Endothelial cell of hepatic sinusoid (primary cell): ENCODE measurements around the gene ATF1.

ENCODE experiments used
- in situ Hi-C: cut with HindIII; loops from 2 replicates; pipeline ENCODE4 v1.10.0; 2017; ENCODE audit warnings: low sequenced_read_pairs

Gene ATF1

DNA sequence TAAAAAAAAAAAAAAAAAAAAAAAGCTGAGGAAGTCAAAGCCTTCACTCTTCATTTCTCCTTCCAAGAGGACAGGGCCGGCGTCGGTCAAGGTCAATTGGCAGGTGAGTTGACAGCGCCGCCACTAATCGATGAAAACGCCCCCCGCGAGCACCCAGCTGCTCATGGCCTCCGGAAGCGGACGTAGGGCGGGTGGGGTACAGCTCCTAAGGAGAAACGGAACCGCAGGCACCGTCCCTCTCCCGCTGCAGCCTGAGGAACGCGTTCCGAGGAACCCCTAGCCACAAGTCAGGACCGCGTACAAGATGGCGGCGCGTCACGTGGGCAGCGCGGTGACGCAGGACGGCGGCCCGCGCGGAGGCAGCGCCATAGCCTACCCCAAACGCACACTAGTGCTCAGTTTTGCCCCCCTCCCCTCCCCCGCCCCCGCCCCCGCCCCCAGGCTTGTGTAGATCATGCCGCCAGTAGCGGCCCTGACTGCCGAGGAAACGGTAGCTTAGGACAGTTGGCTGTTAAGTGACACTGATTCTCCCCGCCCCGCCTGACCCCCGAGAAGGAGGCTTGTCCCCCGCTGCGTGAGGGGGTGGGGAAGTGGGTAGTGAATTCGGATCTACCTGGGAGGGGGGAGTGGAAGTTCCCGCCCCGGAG lies at the start of gene ATF1:
TSS of gene ATF1 (plus strand) at position 463 of the 647 bp plus-strand sequence. CDS start 16,045 bp downstream, outside the sequence.
- in situ Hi-C loops = no loop called here

DNA sequence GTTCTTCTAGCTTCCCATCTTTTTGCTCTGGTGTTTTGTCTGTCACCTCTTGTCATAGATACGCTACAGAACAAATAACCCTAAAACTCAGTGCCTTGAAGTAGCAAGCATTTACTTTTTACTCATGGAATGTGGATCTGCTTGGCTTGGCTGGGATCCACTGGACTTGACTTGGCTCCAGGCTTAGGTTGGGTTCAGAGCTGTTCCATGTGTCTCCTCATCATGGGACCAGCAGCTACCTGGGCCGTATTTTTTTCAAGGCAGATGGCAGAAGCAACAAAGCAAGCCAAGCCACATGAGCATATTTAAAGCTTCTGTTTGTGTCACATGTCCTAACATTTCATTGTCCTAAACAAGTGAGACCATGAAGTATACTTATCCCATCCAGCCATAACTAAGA lies 48.7 kb upstream of the ATF1 start:
- in situ Hi-C loops = no loop called here

DNA sequence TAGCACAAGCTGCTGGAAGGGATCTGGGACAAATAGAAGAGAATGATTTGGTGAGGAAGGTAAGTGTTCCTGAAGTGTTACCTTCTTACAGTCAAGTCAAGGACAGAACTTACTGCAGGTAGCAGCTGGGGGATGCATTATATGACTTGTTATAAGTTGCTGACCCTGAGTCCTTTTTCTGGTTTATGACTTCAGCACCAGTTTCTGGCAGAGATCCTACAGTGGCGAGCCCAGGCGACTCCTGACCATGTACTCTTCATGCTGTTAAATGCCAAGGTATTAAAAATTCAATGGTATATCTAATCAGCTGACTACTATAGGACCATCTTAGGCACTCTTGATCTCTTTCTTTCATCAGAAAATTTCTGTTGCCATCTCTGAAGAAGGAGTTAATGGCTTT lies 45.1 kb upstream of the ATF1 start:
- in situ Hi-C loops = no loop called here

DNA sequence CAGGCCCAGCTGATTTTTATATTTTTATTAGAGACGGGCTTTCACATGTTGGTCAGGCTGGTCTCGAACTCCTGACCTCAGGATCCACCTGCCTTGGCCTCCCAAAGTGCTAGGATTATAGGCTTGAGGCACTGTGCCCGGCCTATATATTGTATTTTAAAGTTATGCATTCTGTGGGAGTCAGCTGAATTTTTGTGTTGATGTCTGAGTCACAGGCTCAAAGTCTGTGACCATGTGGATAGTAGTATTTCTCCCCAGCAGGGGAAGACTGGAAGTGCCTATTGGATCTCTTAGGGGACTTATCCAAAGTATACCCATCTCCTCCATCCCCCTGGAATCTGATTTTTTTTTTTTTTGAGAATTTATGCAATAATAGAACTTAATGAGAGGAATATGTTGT lies 43.8 kb upstream of the ATF1 start:
- in situ Hi-C loops = no loop called here

DNA sequence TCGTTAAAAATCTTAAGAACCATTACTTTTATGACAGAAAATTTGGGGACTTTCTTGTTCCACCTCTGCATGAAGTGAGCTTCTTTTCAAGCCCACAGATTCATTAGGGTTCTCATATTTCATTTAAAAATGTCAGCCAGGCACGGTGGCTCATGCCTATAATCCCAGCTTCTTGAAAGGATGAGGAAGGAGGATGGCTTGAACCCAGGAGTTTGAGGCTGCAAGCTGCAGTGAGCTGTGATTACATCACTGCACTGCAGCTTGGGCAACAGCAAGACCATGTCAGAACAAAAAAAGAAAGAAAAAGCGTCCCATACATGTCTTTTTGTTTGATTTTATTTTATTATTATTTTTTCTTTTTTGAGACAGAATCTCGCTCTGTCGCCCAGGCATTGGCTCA lies 43.4 kb upstream of the ATF1 start:
- in situ Hi-C loops = no loop called here

DNA sequence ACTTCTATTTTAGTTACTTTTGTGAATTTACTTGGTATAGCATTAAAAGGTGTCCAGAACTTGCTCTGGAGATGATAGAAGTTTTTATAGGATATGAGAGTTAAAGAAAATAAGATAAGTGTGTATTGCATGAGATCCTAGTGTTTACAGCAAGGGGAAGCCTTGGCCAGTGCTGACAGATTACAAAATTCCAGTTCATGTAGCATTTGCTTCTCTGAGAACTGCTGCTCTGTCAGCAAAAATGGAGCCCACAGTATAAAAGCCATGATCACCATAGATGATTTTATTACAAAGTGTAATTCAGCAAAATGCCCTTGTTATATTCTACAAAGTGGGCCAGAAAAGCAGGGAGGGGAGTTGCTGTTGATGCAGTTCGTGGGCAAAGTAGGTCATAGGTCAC lies 40.0 kb upstream of the ATF1 start:
- in situ Hi-C loops = no loop called here

DNA sequence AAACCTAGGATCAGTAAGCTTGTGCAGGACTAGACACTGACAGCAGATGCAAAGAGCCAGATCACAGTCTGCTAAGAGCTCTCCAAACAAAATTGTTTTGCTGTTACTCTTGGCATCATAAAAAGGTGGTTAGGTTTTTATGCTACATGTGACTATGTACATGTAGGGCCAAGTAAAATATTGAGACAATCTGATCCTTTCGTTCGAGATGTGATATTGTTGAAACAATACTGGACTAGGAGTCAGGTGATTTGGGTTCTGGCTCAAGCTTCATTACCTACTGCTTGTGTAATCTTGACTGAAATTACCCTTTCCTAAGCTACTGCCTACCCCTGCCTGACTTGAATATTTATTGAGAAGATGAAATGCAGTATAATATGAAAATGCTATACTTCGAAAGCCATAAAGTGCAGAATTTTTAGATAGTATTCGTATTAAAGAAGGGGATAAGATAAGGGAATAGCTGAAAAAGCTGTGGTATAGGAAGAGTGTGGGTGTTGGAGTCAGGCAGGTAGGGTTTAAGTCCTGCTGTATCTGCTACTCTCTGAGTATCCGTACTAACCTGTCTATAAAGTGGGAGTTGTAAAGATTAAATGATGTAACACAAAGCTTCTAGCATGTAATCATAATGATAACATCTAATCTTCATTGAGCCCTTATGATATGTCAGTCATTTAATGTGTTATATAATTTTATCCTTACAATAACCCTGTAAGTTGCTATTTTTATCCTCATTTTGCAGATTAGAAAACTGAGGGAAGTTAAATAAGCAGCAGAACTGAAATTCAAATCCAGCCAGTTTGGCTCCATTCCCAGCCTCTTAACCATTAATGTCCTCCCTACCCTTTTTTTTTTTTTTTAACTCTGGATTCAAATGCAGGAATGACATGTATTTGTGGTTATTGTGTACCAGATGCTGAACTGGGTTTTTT lies 38.6 kb upstream of the ATF1 start:
- in situ Hi-C loops = loop anchor here (5.0 kb wide), 2 partner anchors 33 to 103 kb away; no protein-coding TSS in a partner anchor

DNA sequence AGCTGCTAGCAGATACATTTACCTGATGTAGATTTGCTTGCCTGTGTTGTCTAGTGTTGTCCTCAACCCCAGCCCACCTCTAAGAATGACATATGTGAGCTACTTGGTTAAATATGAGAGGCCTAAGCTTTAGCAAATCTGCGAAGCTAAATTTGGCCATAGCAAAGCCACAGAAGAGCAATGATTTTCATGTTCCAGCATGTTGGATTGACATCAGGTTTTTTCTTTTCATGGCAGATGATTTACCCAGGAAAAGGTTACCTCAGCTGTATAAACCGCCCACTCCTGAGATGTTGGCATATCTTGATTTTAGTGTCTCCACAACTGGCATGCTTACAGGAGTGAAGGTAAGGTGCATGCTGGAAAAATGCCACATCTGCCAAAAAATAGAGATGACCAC lies 36.4 kb upstream of the ATF1 start:
- in situ Hi-C loops = loop anchor here (5.0 kb wide), 2 partner anchors 35 to 105 kb away; no protein-coding TSS in a partner anchor

DNA sequence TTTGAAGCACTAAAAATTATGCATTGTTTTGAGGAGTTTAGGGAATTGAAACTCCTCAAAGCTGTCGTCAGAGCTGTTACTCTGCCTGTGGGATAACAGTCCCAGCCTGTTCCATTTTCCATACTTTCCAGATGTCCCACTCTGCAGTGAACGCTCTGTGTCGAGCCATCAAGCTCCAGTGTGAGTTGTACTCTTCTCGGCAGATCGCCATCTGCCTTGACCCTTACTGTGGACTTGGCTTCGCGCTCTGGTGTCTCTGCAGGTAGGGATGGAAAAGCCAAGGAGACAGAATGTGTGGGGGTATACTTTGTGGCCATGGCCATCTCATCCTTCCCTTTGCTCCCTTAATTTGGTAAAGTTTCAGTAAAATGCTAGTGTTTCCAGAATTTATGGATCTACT lies 35.5 kb upstream of the ATF1 start:
- in situ Hi-C loops = loop anchor here (5.0 kb wide), 2 partner anchors 36 to 106 kb away; no protein-coding TSS in a partner anchor

DNA sequence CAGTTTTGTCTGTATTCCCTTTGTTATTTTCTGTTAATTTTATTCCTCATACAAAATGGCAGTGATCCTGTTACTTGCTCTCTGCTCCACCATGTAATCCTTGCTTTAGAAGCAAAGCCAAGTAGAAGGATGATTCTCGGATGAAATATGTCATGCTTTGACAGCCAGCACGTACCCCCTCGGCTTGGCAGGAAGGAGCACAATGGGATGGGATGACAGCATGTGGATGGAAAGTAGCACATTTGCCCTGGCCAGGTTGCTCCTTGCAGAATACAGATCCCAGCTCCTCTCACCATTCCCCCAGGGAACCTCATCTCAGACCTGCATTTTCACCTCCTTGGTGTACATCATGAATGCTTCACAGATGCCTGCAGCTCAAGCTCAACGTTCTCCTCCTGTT lies 35.1 kb upstream of the ATF1 start:
- in situ Hi-C loops = loop anchor here (5.0 kb wide), 2 partner anchors 37 to 107 kb away; no protein-coding TSS in a partner anchor

DNA sequence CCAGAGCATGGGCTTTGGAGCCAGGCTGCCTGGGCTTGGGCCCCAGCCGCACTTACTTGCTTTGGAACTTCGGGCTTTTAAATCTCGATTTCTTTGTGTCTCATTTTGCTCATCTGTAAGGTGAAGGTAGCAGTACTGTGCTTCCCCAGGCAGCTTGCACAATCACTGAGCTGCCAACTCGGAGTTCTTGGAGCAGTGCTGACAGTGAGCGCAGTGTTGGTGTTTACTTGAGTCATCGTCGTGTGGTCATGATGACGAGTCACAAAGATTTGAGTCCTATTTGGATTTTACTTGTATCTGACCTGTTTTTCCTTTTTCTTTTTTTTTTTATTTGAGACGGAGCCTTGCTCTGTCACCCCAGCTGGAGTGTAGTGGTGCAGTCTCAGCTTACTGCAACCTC lies 31.3 kb upstream of the ATF1 start:
- in situ Hi-C loops = no loop called here

DNA sequence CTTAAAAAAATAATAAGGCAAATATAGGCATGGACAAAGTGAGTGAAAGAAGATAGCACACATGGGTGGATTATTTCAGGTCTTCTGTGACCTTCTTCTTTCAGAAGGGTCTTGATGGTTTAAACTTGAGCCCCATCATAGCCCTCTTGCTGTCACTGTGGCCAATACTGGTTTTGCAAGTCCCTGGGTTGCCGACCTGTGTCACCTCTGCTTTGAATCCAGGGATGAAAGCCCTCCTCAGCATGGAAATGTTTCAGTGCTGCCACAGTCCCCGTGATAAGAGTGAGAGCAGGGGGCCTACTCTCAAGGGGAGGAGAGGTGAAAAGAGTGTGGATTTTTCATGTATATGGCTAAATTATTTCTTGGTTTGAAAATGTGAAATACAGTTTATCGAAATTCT lies 30.2 kb upstream of the ATF1 start:
- in situ Hi-C loops = no loop called here

DNA sequence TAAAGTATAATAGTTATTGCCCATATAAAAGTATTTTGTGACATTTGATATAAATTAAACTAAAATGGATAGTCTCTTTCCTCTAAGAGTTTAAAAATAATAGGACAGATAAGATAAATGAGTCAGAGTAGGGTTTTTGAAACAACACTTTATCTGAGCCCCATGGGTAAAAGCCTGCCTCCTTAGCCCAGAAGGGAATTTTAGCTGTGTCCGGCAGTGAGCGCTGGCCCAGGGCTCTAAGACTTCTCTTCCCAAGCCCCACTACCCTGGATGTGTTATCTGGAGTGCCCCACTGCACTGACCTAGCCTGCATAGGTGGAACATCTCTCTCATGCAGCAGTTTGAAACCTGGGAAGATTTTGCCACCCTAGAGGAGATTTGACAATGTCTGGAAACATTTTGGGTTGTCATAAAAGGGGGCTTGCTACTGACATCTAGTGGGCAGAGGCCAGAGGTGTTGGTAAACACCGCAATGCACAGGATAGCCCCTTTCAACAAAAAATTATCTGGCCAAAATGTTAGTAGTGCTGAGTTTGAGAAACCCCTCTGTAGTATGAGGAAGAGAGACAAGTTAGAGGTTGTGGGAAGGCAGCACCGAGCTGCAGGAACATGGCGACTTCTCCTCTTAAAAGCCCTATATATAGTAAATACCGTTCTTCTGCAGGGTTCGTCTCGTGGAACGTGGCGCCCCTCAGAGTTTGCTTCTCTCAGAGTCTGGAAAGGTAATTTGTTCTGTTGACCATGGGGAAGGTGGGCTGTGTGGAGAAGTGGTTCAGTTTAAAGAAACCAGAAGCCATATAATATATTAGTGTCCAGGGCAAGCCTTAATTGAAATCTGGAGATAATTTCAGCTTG lies 29.3 kb upstream of the ATF1 start:
- in situ Hi-C loops = no loop called here

DNA sequence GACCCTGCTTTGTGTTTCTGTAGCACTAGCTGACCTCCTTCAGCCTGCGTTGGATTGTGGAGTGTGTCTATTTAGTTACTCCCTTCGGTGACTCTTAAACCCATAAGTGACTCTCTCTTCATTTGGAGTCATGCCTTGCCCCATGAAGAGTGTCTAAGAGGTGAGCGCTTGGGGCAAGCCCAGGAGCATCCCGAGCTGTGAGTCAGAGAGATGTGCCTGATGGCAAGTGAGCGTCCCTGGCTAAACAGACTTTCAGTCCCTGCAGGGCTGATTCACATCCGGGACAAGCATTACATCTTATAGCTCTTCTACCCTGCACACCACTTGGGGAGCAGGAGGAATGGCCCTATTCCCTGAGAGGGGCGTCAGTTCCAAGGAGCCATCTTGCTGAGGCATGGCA lies 24.3 kb upstream of the ATF1 start:
- in situ Hi-C loops = no loop called here

DNA sequence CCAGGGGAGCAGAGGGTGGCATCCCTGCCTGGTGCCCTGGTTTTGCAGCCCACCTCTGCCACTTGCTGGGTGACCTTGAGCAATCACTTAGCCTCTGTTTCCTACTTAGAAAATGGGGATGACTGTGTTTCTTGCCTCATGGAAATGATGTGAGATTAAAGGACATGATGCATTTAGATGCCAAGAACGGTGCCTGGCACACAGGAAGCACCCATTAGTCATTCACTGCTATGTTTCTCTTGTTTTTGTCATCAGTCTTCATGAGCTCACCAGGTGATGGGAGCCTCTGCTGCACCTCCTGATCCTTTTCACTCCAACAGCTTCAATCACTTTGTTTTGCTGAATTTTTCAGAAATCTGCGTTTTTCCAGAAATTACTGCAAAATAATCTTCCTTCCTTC lies 23.6 kb upstream of the ATF1 start:
- in situ Hi-C loops = no loop called here

DNA sequence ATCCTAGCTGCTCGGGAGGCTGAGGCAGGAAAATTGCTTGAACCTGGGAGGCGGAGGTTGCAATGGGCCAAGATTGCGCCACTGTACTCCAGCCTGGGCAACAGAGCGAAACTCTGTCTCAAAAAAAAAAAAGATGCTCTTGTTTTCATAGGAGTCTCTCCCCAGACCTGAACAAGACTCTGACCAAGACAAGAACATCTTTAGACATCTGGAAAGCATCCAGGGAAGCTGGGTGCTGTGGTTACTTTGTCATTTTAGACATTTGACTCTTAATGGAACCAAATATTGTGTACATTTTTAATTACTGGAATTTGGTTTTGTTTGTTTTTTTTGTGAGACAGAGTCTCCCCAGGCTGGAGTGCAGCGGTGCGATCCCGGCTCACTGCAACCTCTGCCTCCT lies 21.1 kb upstream of the ATF1 start:
- in situ Hi-C loops = no loop called here

DNA sequence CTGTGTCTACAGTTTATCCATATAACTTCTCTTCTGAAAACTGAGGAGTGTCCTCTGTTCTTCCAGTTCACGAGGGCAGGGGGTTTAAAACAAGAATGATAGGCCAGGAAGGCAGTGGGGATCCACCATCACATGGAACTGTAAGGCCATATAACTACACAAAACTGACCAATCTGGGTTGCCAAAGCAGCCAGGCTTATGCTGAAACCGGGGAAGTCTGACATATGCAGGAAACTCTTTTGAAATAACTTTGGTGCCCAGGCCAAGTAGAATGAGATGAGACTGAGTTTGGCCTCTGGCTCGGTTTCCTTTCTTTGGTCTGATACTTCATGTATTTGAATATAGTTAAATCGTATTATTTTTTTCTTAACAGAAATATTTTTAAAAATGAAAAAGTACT lies 18.0 kb upstream of the ATF1 start:
- in situ Hi-C loops = no loop called here

DNA sequence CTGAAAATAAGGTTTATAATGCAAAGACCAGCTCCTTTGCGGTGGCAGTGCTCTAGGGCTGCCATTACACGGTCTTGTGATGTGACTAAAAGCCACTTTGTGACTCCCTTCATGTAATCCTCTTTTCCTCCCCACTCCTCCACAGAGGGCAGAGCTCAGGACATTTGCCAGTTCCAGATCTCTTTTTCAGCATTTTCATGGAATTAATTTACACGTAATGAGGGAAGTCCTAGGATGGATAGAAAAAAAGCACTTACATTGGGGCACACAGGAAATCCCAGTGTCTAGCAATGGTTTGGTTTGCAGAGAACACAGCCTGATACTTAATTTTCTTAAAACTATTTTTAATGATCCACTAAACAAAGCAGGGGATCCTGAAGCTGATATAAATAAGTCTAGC lies 17.5 kb upstream of the ATF1 start:
- in situ Hi-C loops = no loop called here

DNA sequence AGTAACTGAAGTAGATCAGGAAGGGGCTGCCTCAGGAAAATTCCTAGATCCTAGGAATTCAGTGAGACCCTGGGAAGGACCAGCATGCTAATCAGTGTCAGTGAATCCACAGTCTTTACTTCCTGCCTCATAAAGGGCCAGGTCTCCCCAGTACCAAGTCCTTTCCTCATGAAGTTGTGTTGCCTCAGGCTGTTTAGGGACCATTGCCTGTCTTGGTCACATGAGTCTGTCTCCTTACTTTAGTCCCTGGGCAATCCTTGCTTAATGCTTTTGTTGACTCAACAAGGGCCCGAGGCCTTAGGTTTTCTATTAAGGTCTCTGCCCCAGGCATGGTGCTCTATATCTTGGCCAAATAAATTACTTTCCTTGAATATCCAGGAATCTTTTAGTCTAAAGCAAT lies 16.1 kb upstream of the ATF1 start:
- in situ Hi-C loops = no loop called here

DNA sequence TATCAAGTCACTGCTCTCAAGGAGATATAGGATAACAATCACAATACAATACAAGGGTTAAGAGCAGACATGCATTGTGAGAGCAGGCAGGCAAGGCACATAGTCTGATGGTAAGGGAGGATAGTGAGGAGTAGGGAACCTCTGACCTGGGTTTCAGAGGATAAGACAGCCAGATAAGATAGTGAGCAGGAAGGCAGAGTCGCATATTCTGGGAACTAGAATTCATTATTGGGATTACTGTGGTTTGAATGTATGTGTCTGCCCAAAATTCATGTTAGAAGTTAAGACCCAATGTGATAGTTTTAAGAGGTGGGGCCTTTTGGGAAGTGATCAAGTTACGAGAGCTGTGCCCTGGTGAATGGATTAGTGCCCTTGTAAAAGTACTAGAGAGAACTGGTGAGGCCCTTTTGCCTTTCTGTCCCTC lies 14.4 kb upstream of the ATF1 start:
- in situ Hi-C loops = no loop called here

DNA sequence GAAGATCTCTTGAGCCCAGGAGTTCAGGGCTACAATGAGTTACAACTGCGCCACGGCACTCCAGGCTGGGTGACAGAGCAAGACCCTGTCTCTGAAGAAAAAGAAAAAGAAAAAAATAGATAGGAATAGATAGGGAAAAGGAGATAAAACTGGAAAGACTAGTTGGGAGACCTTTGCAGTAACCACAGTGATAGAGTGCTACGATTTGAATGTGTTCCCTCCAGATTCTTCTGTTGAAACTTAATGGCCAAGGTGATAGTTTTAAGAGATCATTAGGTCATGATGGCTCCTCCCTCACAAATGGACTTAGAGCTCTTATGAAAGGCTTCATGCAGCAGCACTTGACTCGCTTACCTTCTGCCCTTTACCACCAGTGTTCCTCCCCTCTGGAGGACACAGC lies 13.5 kb upstream of the ATF1 start:
- in situ Hi-C loops = no loop called here
